PC-3 (cell line): ENCODE measurements around the gene NIPBL. TPM values are rescaled to one million over a fixed set of nuclear protein-coding genes. Genes with fewer than 3 reads are reported as not detected.

Experiments used
- ATAC-seq: fragments of 200-7000 bp; cut with Tn5 transposase; 2 replicates; pipeline ENCODE4 v1.9.1; 2020; ENCODE audit warnings: mild to moderate bottlenecking, moderate library complexity
- BruUV-seq: library from RNA; stranded (reverse); fragments of 400-500 nt; replicated peaks from 2 replicates; lab custom pipeline; 2021; lab: Mats Ljungman, UMichigan
- CTCF ChIA-PET: fragments of 300-600 bp; sonication (Branson Sonifier 250); formaldehyde crosslinking; loops from one replicate; lab custom pipeline; 2022; ENCODE audit warnings: antibody characterized with exemption; lab: Charles Lee
- POLR2A ChIA-PET: fragments of 300-600 bp; sonication (Branson Sonifier 250); formaldehyde crosslinking; loops from one replicate; lab custom pipeline; 2022; ENCODE audit warnings: antibody characterized with exemption; ENCODE audit not compliant: unreplicated experiment; lab: Charles Lee
- DNase-seq: peaks from one replicate; pipeline ENCODE4 v3.0.0-alpha.2; 2015
- H2AFZ ChIP-seq: fragments of 300-600 bp; sonication (generic); 2 replicates; pipeline ENCODE4 v1.6.0; 2016; ENCODE audit warnings: antibody characterized with exemption, low read length
- H3F3A ChIP-seq: fragments of 300-600 bp; sonication (generic); one replicate; pipeline ENCODE4 v1.6.0; 2017; ENCODE audit warnings: antibody characterized with exemption, low read length, control low read depth, mild to moderate bottlenecking; ENCODE audit not compliant: unreplicated experiment
- H3K27ac ChIP-seq: fragments of 300-600 bp; sonication (generic); 2 replicates; pipeline ENCODE4 v1.5.1; 2016; ENCODE audit warnings: mild to moderate bottlenecking, low read length
- H3K27me3 ChIP-seq: fragments of 300-600 bp; sonication (generic); 2 replicates; pipeline ENCODE4 v1.6.1; 2016; ENCODE audit warnings: low read length, mixed read lengths
- H3K36me3 ChIP-seq: fragments of 300-600 bp; sonication (generic); 2 replicates; pipeline ENCODE4 v1.6.1; 2016; ENCODE audit warnings: low read depth, mixed run types, low read length, mixed read lengths
- H3K4me1 ChIP-seq: fragments of 300-600 bp; sonication (generic); 2 replicates; pipeline ENCODE4 v1.5.1; 2016; ENCODE audit warnings: low read length; ENCODE audit not compliant: insufficient read depth
- H3K4me2 ChIP-seq: fragments of 300-600 bp; sonication (generic); 2 replicates; pipeline ENCODE4 v1.6.0; 2016; ENCODE audit warnings: low read length
- H3K4me3 ChIP-seq: fragments of 300-600 bp; sonication (generic); 2 replicates; pipeline ENCODE4 v1.5.1; 2016; ENCODE audit warnings: mild to moderate bottlenecking, low read length, mixed read lengths
- H3K79me2 ChIP-seq: fragments of 300-600 bp; sonication (generic); 2 replicates; pipeline ENCODE4 v1.6.1; 2017; ENCODE audit warnings: low read length, mixed read lengths
- H3K9ac ChIP-seq: fragments of 300-600 bp; sonication (generic); 2 replicates; pipeline ENCODE4 v1.6.0; 2016; ENCODE audit warnings: mild to moderate bottlenecking, low read length
- H3K9me2 ChIP-seq: fragments of 300-600 bp; sonication (generic); replicated peaks from 2 replicates; pipeline ENCODE4 v1.6.1; 2016; ENCODE audit warnings: mixed run types, low read length, mixed read lengths
- H3K9me3 ChIP-seq: fragments of 300-600 bp; sonication (generic); 2 replicates; pipeline ENCODE4 v1.6.1; 2016; ENCODE audit warnings: low read length, mixed read lengths
- H4K20me1 ChIP-seq: fragments of 300-600 bp; sonication (generic); 2 replicates; pipeline ENCODE4 v1.6.1; 2016; ENCODE audit warnings: low read length, mixed read lengths
- CTCF ChIP-seq: fragments of 300-600 bp; sonication (generic); conservative IDR thresholded peaks from 2 replicates; pipeline ENCODE4 v1.5.1; 2017; ENCODE audit warnings: antibody characterized with exemption, low read depth, mild to moderate bottlenecking, low read length
- EZH2 ChIP-seq: fragments of 300-600 bp; sonication (generic); IDR thresholded peaks from one replicate; pipeline ENCODE4 v1.6.1; 2017; ENCODE audit warnings: antibody characterized with exemption, mild to moderate bottlenecking, low read length; ENCODE audit not compliant: unreplicated experiment
- EZH2phosphoT487 ChIP-seq: fragments of 300-600 bp; sonication (generic); IDR thresholded peaks from 2 replicates; pipeline ENCODE4 v1.6.1; 2018; ENCODE audit warnings: mild to moderate bottlenecking, antibody characterized with exemption, low read length, borderline replicate concordance
- intact Hi-C: fragments of 100-400 bp; cut with micrococcal nuclease; formaldehyde crosslinking; loops from 2 replicates; pipeline ENCODE4 v1.9.0; 2023
- total RNA-seq: library from RNA; depleted of rRNA; stranded (reverse); fragments of >200 nt; gene quantifications from 2 replicates; pipeline ENCODE4 v1.2.3, GENCODE V29; 2014

The NIPBL gene
- total RNA-seq, 1 experiment from 2014 or later: 16.8 TPM

- Histone ChIP-seq H3K9ac (no peak overlapping the region), H2AFZ (no peak overlapping the region), H3K4me3 (no peak overlapping the region), H3K27me3 (no peaks in the 10 kb centered on the region), H3K79me2 (peaks cover 93% of the 10 kb centered on the region), H4K20me1 (peaks cover 10% of the 10 kb centered on the region; the same call in 1 of the 2 replicates), H3F3A (no peaks in the 10 kb centered on the region), H3K36me3 (no peaks in the 10 kb centered on the region), H3K4me1 (no peaks in the 10 kb centered on the region), H3K4me2 (no peak overlapping the region), H3K27ac (no peak overlapping the region), H3K9me3 (no peaks in the 10 kb centered on the region), H3K9me2 (no peaks in the 10 kb centered on the region)
- POLR2A ChIA-PET: no interaction called here
- ATAC-seq (no peak), DNase-seq (no peak)
- intact Hi-C loops: no loop called here
- no peak for TF ChIP-seq EZH2phosphoT487
- TF ChIP-seq CTCF: no peak
- TF ChIP-seq EZH2: no peak
- CTCF ChIA-PET: no interaction called here
- BruUV-seq: no TSS peak
Observed at GRCh38 chr5:36894954-36895353, 18.4 kb downstream of the NIPBL start.

GRCh38 chr5:36896476-36896875, 19.9 kb downstream of the NIPBL start:
- Histone ChIP-seq H3K9ac (no peak overlapping the region), H3K36me3 (no peaks in the 10 kb centered on the region), H2AFZ (no peak overlapping the region), H3K9me3 (no peaks in the 10 kb centered on the region), H4K20me1 (peaks cover 20% of the 10 kb centered on the region; the same call in 1 of the 2 replicates), H3F3A (no peaks in the 10 kb centered on the region), H3K4me3 (no peak overlapping the region), H3K9me2 (no peaks in the 10 kb centered on the region), H3K4me1 (no peaks in the 10 kb centered on the region), H3K79me2 (peaks cover 93% of the 10 kb centered on the region), H3K27me3 (no peaks in the 10 kb centered on the region), H3K27ac (no peak overlapping the region), H3K4me2 (no peak overlapping the region)
- DNase-seq: no peak
- ChIA-PET CTCF (no interaction called here), POLR2A (interaction anchor here (0.7 kb wide), 1 partner anchor 146 kb away, joined by 5 read pairs; no protein-coding TSS in a partner anchor)
- TF ChIP-seq EZH2phosphoT487 (no peak), CTCF (no peak), EZH2 (no peak)
- no peak for ATAC-seq
- no TSS peak for BruUV-seq
- intact Hi-C loops: no loop called here

GRCh38 chr5:36897616-36898015, 21.0 kb downstream of the NIPBL start:
- H3K4me2 ChIP-seq: no peak overlapping the region
- ChIA-PET POLR2A (no interaction called here), CTCF (no interaction called here)
- TF ChIP-seq EZH2phosphoT487 (no peak), EZH2 (no peak), CTCF (no peak)
- H3K4me3 ChIP-seq: no peak overlapping the region
- no peak for ATAC-seq
- intact Hi-C loops: no loop called here
- no peak for DNase-seq
- no peaks in the 10 kb centered on the region for H3F3A ChIP-seq
- no peaks in the 10 kb centered on the region for H3K4me1 ChIP-seq
- no peak overlapping the region for H3K27ac ChIP-seq
- H2AFZ ChIP-seq: no peak overlapping the region
- H3K9ac ChIP-seq: no peak overlapping the region
- BruUV-seq: no TSS peak
- H3K27me3 ChIP-seq: no peaks in the 10 kb centered on the region
- H3K9me2 ChIP-seq: no peaks in the 10 kb centered on the region
- H3K9me3 ChIP-seq: no peaks in the 10 kb centered on the region
- peaks cover 98% of the 10 kb centered on the region for H3K79me2 ChIP-seq
- peaks cover 20% of the 10 kb centered on the region; the same call in 1 of the 2 replicates for H4K20me1 ChIP-seq
- no peaks in the 10 kb centered on the region for H3K36me3 ChIP-seq
